GM19372 (cell line): ENCODE data around the gene KAZN.
"Not testable (repeated sequence)": the region's sequence is repeated elsewhere in the genome, so short reads cannot be mapped to it uniquely, and the experiment has no call there.

Experiments used
- ATAC-seq: cut with Tn5 transposase; IDR thresholded peaks from one replicate; pipeline ENCODE4 v1.9.1; 2021; ENCODE audit warnings: mild to moderate bottlenecking, low read depth, moderate library complexity; ENCODE audit not compliant: unreplicated experiment

Gene KAZN

DNA sequence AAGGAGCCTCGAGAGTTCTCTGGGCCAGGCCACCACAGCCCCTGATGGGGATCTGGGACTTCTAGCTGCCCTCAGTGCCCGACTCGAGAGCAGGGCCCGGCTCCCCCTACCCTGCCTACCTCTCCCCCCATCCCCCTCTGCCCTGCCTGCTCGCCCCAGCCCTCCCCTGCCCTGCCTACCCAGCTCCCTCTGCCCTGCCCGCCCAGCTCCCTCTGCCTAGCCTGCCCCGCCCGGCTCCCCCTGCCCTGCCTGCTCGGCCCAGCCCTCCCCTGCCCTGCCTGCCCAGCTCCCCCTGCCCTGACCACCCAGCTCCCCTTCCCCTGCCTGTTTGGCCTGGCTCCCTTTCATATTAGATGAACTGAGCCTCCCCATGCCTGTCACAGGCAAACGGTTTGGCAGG, 437.6 kb downstream of the KAZN start:
- ATAC-seq = no peak

DNA sequence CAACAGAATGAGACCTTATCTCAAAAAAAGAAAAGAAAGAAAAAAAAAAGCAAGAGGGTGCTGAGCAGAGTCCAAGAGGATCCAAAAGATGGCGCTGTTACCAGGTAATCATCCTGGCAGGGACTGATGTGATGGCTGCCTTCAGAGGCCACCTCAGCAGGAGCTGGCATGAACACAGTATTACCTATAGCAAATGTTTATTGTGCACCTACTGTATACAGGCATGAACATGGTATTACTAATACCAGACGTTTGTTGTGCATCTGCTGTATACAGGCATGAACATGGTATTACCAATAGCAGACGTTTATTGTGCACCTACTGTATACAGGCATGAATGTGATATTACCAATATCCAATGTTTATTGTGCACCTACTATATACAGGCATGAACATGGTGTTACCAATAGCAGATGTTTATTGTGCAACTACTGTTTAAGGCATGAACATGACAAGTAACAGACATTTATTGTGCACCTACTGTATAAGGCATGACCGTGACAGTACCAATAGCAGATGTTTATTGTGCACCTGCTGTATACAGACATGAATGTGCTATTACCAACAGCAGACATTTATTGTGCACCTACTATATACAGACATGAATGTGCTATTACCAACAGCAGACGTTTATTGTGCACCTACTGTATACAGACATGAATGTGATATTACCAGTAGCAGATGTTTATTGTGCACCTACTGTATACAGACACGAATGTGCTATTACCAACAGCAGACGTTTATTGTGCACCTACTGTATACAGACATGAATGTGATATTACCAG, 439.9 kb downstream of the KAZN start:
- no peak for ATAC-seq

GRCh38 chr1:15039017-15039648, 440.6 kb downstream of the KAZN start:
- ATAC-seq = no peak

- no peak for ATAC-seq
Observed at GRCh38 chr1:15039901-15040300, 441.4 kb downstream of the KAZN start.

- ATAC-seq = not testable (repeated sequence)
Observed at GRCh38 chr1:15040685-15041084, 442.2 kb downstream of the KAZN start.

GRCh38 chr1:15042866-15043265, 444.4 kb downstream of the KAZN start:
- no peak for ATAC-seq

DNA sequence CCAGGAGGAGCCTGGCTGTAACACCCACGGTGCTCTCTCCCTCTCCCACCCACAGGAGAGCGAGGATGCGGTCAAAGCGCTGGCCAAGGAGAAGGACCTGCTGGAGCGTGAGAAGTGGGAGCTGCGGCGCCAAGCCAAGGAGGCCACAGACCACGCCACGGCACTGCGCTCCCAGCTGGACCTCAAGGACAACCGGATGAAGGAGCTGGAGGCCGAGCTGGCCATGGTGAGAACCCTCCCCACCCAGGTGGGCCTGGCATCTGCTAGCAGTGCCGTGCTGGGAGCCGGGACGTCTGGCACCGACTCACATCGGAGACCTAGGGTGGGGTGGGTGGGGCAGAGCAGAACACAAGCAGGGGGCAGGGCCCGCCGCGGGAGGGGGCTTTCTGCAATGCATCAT, 445.4 kb downstream of the KAZN start:
- no peak for ATAC-seq

- ATAC-seq = no peak
Observed at GRCh38 chr1:15045123-15045522, 446.6 kb downstream of the KAZN start.

DNA sequence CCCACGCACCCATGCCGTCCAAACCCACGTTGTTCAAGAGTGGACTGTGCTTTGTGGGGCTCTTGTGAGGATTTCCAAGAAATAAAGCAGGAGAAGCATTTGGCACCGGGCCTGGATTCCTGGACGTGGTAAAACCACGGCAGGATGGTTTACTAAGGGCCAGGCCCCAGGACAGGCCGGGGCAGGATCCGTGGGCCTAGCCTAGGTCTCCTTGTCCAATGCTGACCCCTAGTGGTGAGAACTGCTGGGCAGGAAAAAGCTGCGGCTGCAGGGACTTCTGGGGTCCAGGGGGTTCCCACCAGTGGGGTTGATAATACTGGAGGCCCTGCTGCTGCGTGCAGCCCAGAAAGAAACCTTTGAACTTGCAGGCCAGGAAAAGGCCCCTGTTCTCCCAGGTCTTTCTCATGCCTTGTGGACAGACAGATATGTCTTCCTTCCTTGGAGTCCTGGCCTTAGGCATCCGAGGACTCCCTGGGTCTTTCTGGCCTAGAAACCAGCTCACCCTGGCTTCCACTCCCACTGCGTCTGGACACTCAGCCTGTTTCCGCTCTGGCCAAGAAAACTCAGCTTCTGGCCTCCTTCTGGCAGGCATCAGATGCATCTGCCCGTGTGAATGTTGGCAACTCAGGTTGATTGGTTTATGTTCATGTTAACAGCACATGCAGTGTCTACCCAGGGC, 448.1 kb downstream of the KAZN start:
- ATAC-seq = no peak

GRCh38 chr1:15047237-15047636, 448.8 kb downstream of the KAZN start:
- no peak for ATAC-seq

DNA sequence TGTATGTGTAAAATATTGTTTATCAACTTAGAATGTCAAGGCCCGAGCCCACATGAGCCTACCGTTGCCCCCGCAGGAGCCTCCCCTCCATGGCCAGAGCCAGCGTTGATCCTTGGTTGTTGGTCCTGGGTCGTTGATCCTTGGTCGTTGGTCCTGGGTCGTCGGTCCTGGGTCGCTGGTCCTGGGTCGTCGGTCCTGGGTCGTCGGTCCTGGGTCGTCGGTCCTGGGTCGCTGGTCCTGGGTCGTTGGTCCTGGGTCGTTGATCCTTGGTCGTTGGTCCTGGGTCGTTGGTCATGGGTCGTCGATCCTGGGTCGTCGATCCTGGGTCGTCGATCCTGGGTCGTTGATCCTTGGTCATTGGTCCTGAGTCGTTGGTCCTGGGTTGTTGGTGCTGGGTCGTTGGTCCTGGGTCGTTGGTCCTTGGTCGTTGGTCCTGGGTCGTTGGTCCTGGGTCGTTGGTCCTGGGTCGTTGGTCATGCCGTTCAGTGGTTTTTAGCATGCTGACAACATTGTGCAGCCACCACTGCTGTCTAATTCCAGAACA, 450.0 kb downstream of the KAZN start:
- no peak for ATAC-seq

GRCh38 chr1:15049067-15049466, 450.6 kb downstream of the KAZN start:
- ATAC-seq = no peak

DNA sequence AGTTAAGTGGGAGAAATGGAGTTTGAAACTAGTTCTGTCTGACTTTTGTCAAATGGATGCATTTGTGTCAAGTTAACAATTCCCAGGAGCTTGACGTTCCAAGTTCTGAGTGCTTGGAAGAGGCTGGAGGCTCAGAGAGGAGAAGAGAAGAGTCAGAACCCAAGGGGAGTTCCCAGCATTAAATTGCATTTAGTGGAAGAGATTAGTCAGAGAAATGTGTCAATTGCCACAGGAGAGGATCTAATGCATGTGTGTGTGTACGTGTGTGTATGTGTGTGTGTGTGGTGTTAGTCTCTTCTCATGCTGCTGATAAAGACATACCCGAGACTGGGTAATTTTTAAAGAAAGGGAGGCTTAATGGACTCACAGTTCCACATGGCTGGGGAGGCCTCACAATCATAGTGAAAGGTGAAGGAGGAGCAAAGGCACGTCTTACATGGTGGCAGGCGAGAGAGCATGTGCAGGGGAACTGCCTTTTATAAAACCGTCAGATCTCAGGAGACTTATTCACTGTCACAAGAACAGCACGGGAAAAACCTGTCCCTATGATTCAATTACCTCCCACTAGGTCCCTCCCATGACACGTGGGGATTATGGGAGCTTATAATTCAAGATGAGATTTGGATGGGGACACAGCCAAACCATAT, 453.5 kb downstream of the KAZN start:
- no peak for ATAC-seq

DNA sequence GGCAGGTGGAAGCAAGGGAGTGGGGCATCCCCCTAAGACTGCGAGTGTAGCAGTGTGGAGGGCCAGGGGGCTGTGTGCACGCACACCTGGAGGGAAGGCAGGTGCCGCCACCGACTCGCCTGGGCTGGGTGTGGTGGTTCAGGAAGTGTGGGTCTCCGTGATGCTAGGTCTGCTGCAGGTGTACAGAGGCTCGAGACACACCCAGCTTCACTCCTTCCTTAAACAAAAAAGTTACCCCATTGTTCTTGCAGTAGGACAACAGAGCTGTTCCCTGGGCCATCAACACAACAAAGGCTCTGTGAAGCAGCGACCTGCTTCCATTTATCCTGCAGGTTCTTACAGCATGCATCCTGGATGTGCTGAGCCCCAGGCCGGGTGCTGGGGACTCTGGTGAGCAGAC, 454.7 kb downstream of the KAZN start:
- ATAC-seq = no peak

GRCh38 chr1:15055736-15056415, 457.4 kb downstream of the KAZN start:
- no peak for ATAC-seq

- ATAC-seq = no peak
Observed at GRCh38 chr1:15056515-15057285, 458.2 kb downstream of the KAZN start.

DNA sequence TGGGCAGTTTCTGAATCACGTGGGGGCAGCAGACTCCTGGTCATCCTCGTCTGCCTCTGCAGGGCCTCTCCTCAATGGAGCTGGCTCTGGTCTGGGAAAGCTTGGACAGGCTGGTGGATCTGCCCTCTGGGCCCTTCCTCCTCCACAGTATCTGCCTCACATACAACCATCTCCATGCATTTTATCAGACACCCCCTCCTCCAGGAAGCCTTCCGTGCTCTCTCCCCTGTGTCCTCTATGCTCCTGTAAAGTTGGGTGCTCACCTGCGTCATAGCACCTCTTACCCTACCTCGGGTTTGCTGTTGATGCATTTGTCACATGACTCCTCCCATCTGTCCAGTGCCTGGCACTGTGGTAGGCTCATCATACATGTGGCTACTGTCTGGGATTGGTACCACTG, 459.3 kb downstream of the KAZN start:
- ATAC-seq = no peak

DNA sequence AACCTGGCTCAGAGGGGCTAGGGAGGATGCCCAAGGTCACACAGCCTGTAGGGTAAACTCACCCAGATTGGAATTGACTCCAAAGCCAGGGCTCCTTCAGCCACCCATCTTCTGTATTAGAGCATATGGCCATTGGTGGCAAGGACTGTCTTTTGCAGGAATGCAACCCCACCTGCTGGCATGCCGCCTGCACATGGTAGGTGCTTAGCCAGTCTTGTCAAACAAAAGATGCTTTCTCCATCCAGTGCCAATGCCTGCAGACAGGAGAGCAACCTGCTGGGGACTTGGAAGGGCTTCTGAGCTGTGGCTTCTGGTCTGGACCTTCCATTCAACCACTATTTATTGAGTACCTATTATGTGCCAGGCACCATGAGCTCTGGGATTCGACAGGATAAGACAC, 459.8 kb downstream of the KAZN start:
- ATAC-seq = no peak

- no peak for ATAC-seq
Observed at GRCh38 chr1:15060104-15060503, 461.6 kb downstream of the KAZN start.
